GM21723 (cell line): ENCODE data around the gene HS6ST1.

Experiments
- ATAC-seq: cut with Tn5 transposase; IDR thresholded peaks from one replicate; pipeline ENCODE4 v1.9.1; 2021; ENCODE audit warnings: mild to moderate bottlenecking, moderate library complexity; ENCODE audit not compliant: unreplicated experiment

The HS6ST1 gene

GRCh38 chr2:128311216-128311754 is 7.4 kb downstream of the HS6ST1 start:
- ATAC-seq: no peak

- ATAC-seq: no peak
Measured at GRCh38 chr2:128310761-128311160, 7.9 kb downstream of the HS6ST1 start.

- no peak for ATAC-seq
Measured at GRCh38 chr2:128310094-128310716, 8.5 kb downstream of the HS6ST1 start.

GRCh38 chr2:128309280-128310093 is 9.2 kb downstream of the HS6ST1 start:
- ATAC-seq: no peak

DNA sequence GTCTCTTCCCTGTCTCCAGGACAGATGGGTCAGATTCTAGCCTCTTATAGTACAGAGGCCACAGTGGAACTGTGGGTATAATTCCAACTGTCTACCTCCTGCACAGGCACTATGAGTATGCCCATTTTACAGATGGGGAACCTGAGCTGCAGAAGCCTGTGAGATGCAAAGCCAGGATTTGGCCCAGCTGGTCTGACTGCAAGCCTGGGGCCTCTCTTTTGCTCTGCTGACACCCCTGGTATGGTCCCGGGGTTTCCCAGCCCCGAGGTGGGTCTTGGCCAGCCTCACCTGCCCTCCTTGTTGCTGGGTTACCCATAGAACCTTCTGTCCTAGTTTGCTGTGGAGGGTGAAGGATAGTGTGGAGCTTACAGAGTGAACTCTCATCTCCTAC is 9.8 kb downstream of the HS6ST1 start:
- no peak for ATAC-seq

DNA sequence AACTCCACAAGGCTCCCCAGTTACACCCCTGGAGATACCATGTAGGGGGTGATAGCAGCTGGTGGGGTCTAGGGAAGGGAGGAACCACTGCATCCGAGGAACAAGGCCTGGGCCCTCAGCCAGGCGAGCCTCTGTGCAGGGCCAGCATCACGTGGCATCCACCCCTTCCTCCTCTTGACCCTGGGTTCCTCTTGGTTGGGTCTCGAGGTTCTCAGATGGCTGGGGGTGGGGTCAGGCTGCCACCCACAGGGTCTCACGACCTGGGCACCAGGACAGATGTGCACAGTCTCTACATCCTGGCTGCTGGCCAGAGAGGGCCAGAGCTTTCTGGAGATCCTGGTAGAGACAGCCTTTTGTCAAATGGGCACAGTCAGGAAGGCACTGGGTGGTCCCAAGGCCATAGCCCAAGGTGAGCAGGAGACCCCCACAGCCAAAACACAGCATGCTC is 10.4 kb downstream of the HS6ST1 start:
- ATAC-seq: no peak

GRCh38 chr2:128307595-128307994 is 11.1 kb downstream of the HS6ST1 start:
- ATAC-seq: no peak

DNA sequence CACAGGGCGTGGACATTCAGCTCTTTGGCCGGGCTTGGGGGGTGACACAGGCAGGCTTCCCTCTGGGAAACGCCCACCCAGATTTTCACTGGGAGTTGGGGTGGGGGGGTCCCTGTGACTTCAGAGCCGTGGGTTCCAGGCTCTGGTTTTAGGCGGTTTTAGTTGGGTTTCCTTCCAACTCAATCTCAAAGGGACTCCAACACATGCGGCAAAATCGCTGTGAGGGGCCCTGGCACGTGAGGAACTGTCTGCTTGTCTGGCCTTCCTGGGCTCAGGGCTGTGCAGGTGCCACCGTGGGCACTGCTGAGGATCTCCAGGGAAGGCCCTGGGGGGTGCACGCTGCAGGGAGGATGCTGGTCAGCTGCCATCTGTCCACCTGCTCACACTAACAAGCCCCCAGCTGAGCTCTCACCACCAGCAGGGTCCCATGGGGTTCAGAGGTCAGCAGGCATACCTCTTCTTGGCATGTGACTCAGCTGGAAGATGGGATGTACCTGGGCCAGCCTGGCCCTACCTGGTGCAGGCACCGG is 11.7 kb downstream of the HS6ST1 start:
- ATAC-seq: no peak

- ATAC-seq: no peak
Measured at GRCh38 chr2:128306081-128306930, 12.4 kb downstream of the HS6ST1 start.

DNA sequence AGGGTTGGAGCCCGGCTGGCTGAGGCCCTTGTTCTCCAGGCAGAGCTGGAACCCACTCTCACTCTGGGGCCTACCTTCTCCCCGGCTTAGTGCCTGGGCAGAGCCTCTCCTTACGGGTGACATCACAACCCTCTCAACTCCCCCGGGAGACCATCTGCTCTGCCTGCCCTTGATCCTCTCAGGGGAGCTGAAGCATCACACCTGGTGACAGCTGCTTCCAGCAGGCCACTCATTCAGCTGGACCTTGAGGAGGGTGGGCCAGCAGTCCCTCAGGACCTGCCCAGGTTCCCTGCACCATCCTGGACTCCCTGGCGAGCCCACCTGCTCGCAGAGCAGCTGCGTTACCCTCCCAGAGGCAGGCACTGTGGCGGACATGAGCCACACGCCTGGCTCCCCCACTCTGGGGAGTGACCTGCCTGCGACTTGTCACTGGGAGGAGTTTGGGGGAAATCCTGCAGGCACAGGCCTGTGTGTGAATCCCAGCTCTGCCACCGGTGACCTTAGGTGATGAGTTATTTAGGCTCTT is 13.1 kb downstream of the HS6ST1 start:
- ATAC-seq: peak; percentile 49

- ATAC-seq: peak; percentile 4
Measured at GRCh38 chr2:128304715-128305554, 13.7 kb downstream of the HS6ST1 start.

GRCh38 chr2:128304330-128304714 is 14.3 kb downstream of the HS6ST1 start:
- ATAC-seq: no peak

DNA sequence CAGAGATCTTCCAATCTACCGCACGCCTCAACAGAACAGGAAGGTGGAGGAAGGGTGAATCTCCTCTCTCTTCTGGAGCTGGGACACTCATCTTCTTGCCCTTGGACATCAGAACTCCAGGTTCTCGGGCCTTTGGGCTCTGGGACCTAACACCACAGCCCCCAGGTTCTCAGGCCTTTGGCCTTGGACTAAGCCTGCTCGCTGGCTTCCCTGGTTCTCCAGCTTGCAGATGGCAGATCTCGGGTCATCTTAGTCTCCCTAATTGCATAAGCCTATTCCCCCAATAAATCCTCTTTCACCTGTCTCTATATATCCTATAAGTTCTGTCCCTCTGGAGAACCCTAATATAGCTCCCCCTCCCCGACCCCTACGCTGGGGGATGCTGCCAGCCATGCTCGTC is 14.8 kb downstream of the HS6ST1 start:
- ATAC-seq: no peak

GRCh38 chr2:128303095-128303791 is 15.4 kb downstream of the HS6ST1 start:
- ATAC-seq: no peak

- ATAC-seq: no peak
Measured at GRCh38 chr2:128302744-128303067, 16.0 kb downstream of the HS6ST1 start.

- no peak for ATAC-seq
Measured at GRCh38 chr2:128302011-128302743, 16.5 kb downstream of the HS6ST1 start.

GRCh38 chr2:128301501-128301966 is 17.1 kb downstream of the HS6ST1 start:
- no peak for ATAC-seq

- ATAC-seq: no peak
Measured at GRCh38 chr2:128301021-128301420, 17.6 kb downstream of the HS6ST1 start.
